ENCODE measurements around the gene PRR20A. TPM values are rescaled to one million over a fixed set of nuclear protein-coding genes. Genes with fewer than 3 reads are reported as not detected.
"Not testable (repeated sequence)": the region's sequence is repeated elsewhere in the genome, so short reads cannot be mapped to it uniquely, and the experiment has no call there.

The PRR20A gene
- total RNA-seq, result not detected

DNA sequence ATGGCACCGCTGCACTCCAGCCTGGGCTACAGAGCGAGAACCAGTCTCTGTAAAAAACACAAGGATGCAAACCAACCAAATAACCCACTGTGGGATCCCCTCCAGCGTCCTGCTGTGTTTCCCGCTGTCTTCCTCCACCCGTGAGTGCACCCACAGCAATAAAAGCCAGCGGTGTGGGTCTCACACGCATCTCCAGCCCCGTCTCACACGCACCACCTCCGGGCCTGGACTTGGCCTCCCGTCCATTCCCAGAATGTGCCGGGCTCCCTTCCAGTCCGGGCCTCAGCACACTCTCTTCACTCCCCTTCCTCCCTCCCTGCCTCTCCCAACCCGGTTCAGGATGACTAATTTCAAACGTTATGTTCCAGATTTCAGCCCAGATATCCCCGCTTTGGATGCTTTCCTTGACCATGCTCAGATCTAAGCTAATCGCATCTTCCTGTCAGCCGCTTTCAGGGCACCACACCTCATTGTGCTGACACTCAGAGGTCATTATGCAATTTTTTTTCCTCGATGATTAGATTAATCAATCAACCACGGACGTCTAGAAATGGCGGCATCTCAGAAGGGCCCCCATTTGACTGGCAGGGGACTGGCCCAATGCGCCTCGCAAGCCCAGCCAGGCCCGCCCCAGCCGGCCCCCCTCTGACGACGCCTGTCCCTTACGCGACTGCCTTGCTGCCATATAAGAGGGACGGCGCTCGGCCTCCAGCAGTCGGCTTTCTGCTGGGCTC lies at the start of gene PRR20A:
Gene PRR20A, plus strand, starts transcription at position 684 of the 734 bp plus-strand sequence. CDS start 387 bp downstream, outside the sequence.
- not testable (repeated sequence) for H3K36me3 ChIP-seq; H3K27me3 ChIP-seq; H3K4me3 ChIP-seq; H3K9me3 ChIP-seq; H3K27ac ChIP-seq; DNase-seq (ENCODE audit: low spot score in 2 of 2); H3K4me1 ChIP-seq
- WGBS, 2 donors, result 92 to 98% methylated on average over 10 to 11 of the region's 34 CpGs

DNA sequence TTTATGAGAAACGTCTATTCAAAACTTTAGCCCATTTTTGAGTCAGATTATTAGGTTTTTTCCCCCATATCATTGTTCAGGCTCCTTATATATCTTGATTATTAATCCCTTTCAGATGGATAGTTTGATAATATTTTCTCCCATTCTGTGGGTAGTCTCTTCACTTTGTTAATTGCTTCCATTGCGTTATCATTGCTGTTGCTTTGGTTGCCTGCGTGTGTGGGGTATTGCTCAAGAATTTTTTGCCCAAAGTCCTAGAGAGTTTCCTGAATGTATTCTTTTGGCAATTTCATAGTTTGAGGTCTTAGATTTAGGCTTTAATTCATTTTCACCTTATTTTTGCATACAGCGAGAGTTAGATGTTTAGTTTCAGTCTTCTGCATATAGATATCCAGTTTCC lies 25.8 kb upstream of the PRR20A start:
- no peaks in the 10 kb centered on the region for H3K4me1 ChIP-seq
- H3K4me3 ChIP-seq, result no peak overlapping the region
- H3K36me3 ChIP-seq, result no peaks in the 10 kb centered on the region
- H3K9me3 ChIP-seq, result peaks cover 0 to 15% (median 0%) of the 10 kb centered on the region in 4 donors
- no peaks in the 10 kb centered on the region for H3K27me3 ChIP-seq
- TF ChIP-seq EP300 (IDR thresholded peaks at IDR 0.05) (no peak), POLR2A (IDR thresholded peaks at IDR 0.05) (no peak)
- TF ChIP-seq, protein P1, sequence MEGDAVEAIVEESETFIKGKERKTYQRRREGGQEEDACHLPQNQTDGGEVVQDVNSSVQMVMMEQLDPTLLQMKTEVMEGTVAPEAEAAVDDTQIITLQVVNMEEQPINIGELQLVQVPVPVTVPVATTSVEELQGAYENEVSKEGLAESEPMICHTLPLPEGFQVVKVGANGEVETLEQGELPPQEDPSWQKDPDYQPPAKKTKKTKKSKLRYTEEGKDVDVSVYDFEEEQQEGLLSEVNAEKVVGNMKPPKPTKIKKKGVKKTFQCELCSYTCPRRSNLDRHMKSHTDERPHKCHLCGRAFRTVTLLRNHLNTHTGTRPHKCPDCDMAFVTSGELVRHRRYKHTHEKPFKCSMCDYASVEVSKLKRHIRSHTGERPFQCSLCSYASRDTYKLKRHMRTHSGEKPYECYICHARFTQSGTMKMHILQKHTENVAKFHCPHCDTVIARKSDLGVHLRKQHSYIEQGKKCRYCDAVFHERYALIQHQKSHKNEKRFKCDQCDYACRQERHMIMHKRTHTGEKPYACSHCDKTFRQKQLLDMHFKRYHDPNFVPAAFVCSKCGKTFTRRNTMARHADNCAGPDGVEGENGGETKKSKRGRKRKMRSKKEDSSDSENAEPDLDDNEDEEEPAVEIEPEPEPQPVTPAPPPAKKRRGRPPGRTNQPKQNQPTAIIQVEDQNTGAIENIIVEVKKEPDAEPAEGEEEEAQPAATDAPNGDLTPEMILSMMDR (IDR thresholded peaks at IDR 0.05), result no peak
- no peak overlapping the region for H3K27ac ChIP-seq
- DNase-seq (ENCODE audit: low spot score in 2 of 2), result no peak
- 93% methylated on average over 4 of the region's 4 CpGs for WGBS, 2 donors

DNA sequence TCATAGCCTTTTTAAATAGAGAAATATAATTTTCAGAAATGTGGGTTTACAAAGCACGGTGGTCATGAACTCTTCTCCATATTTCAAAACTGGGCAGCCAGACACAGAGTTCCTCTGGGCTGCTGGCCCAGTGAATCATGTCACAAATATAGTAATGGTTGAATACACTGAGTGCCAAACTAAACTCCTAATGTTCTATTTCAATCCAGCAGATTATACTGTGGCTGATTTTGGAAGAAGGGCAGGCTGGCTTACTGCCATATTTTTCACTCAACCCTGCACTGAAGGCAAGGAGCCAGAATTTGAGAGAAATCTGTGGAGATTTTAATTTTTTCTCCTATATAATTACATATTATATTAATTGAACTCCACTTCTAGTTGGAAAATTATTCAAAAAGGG lies 17.0 kb upstream of the PRR20A start:
- peak in 1 of 2 donors; percentile 7 for DNase-seq (ENCODE audit: low spot score in 2 of 2)
- no peak overlapping the region for H3K4me3 ChIP-seq
- 14 to 24% methylated on average over 1 of the region's 1 CpG for WGBS, 2 donors
- no peaks in the 10 kb centered on the region for H3K36me3 ChIP-seq
- TF ChIP-seq, protein P1 (IDR thresholded peaks at IDR 0.05), result no peak
- TF ChIP-seq EP300 (IDR thresholded peaks at IDR 0.05) (no peak), POLR2A (IDR thresholded peaks at IDR 0.05) (no peak)
- H3K4me1 ChIP-seq, result peaks cover 0 to 8% (median 0%) of the 10 kb centered on the region in 4 donors
- no peaks in the 10 kb centered on the region for H3K27me3 ChIP-seq
- no peak overlapping the region for H3K27ac ChIP-seq
- no peaks in the 10 kb centered on the region for H3K9me3 ChIP-seq

DNA sequence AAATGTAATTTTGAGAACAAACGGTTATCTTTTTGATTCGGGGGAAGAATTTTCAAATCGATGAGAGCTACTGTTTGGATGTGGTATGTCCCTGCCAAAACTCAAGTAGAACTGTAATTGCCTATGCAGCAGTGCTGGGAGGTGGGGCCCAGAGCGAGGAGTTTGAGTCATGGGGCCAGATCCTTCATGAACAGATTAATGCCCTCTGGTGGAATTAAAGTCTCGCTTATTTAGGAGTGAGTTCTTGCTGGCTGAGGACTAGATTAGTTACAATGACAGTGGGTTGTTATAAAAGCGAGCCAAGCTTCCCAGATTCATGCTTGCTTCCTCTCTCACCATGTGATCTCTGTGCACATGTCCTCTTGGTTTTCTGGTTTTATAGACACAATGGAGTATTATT lies 11.8 kb upstream of the PRR20A start:
- H3K4me3 ChIP-seq, result no peak overlapping the region
- no peaks in the 10 kb centered on the region for H3K27me3 ChIP-seq
- TF ChIP-seq POLR2A (IDR thresholded peaks at IDR 0.05) (no peak), EP300 (IDR thresholded peaks at IDR 0.05) (no peak)
- TF ChIP-seq, protein P1 (IDR thresholded peaks at IDR 0.05), result no peak
- H3K36me3 ChIP-seq, result no peaks in the 10 kb centered on the region
- H3K4me1 ChIP-seq, result no peaks in the 10 kb centered on the region
- 85 to 86% methylated on average over 6 of the region's 6 CpGs for WGBS, 2 donors
- H3K27ac ChIP-seq, result no peak overlapping the region
- no peaks in the 10 kb centered on the region for H3K9me3 ChIP-seq
- no peak for DNase-seq (ENCODE audit: low spot score in 2 of 2)

DNA sequence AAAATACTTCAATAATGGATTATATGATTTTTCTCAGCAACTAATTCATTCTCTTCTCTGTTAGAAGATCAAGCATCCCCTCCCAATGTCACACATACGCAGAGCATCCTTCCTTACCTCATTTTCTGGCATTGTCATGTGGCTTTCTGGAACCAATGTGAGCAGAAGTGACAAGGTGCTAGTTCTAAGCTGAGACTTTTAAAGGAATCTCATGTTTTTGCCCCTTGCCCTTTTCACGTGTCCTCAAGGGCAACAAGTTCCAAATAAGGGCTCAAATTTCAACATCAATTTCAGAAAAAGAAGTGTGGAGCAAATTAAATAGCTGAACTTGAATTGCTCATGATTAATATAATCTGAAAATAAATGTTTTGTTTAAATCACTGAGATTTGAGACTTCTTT lies 4.6 kb upstream of the PRR20A start:
- TF ChIP-seq EP300 (IDR thresholded peaks at IDR 0.05) (no peak), POLR2A (IDR thresholded peaks at IDR 0.05) (no peak)
- TF ChIP-seq, protein P1 (IDR thresholded peaks at IDR 0.05), result no peak
- Histone ChIP-seq H3K4me3 (no peak overlapping the region), H3K27me3 (no peaks in the 10 kb centered on the region), H3K36me3 (no peaks in the 10 kb centered on the region), H3K9me3 (no peaks in the 10 kb centered on the region), H3K4me1 (no peaks in the 10 kb centered on the region), H3K27ac (no peak overlapping the region)
- no peak for DNase-seq (ENCODE audit: low spot score in 2 of 2)
- 54 to 58% methylated on average over 2 of the region's 2 CpGs for WGBS, 2 donors

Measured in tibial nerve (tissue), 4 donors.